ENCODE measurements around the gene COL4A2.

GRCh38 chr13:110448677-110449076, 141.6 kb downstream of the COL4A2 start:
- TF ChIP-seq CTCF (IDR thresholded peaks at IDR 0.05 in 4 of 5, conservative IDR thresholded peaks at IDR 0.05 in 1 of 5): no peak
- TF ChIP-seq POLR2A (IDR thresholded peaks at IDR 0.05): no peak
